ENCODE measurements around the gene DYNC1H1.
A peak's percentile ranks its signal among the peaks of the same experiment; 100 is the strongest.

DYNC1H1 gene

GRCh38 chr14:101964297-101965180 is at the start of gene DYNC1H1:
DYNC1H1 (plus strand) TSS chr14:101964573; CDS start chr14:101964692, 119 bp downstream.
- peak; percentile 85 to 90 for DNase-seq

- DNase-seq, result no peak
Observed at GRCh38 chr14:101915871-101916815, 48.2 kb upstream of the DYNC1H1 start.

GRCh38 chr14:101916816-101917412 is 47.5 kb upstream of the DYNC1H1 start:
- DNase-seq, result no peak

GRCh38 chr14:101917413-101918017 is 46.9 kb upstream of the DYNC1H1 start:
- DNase-seq, result no peak

GRCh38 chr14:101918065-101918989 is 46.0 kb upstream of the DYNC1H1 start:
- DNase-seq, result no peak

- DNase-seq, result no peak
Observed at GRCh38 chr14:101920271-101920670, 44.1 kb upstream of the DYNC1H1 start.

GRCh38 chr14:101922866-101923265 is 41.5 kb upstream of the DYNC1H1 start:
- DNase-seq, result no peak

GRCh38 chr14:101925152-101925551 is 39.2 kb upstream of the DYNC1H1 start:
- no peak for DNase-seq

- DNase-seq, result no peak
Observed at GRCh38 chr14:101926085-101926484, 38.3 kb upstream of the DYNC1H1 start.

- no peak for DNase-seq
Observed at GRCh38 chr14:101926620-101927019, 37.8 kb upstream of the DYNC1H1 start.

- no peak for DNase-seq
Observed at GRCh38 chr14:101927859-101928258, 36.5 kb upstream of the DYNC1H1 start.

GRCh38 chr14:101928415-101928841 is 35.9 kb upstream of the DYNC1H1 start:
- DNase-seq, result no peak

GRCh38 chr14:101929096-101929495 is 35.3 kb upstream of the DYNC1H1 start:
- no peak for DNase-seq

GRCh38 chr14:101929946-101930345 is 34.4 kb upstream of the DYNC1H1 start:
- DNase-seq, result no peak

GRCh38 chr14:101932673-101933072 is 31.7 kb upstream of the DYNC1H1 start:
- no peak for DNase-seq

GRCh38 chr14:101933209-101933608 is 31.2 kb upstream of the DYNC1H1 start:
- no peak for DNase-seq

GRCh38 chr14:101934601-101935150 is 29.7 kb upstream of the DYNC1H1 start:
- no peak for DNase-seq

- DNase-seq, result no peak
Observed at GRCh38 chr14:101937926-101938767, 26.2 kb upstream of the DYNC1H1 start.

- DNase-seq, result no peak
Observed at GRCh38 chr14:101939646-101940170, 24.7 kb upstream of the DYNC1H1 start.

GRCh38 chr14:101944451-101944850 is 19.9 kb upstream of the DYNC1H1 start:
- DNase-seq, result no peak

All from stimulated activated CD4-positive, alpha-beta T cell treated with anti-CD3 and anti-CD28 coated beads, Interleukin-4, amount 100 ng/mL, for 4 hours (primary cell).